HEK293 (cell line): ENCODE data around the gene LRRTM2.
A peak's percentile ranks its signal among the peaks of the same experiment; 100 is the strongest.

Experiments
- CTCF ChIA-PET: fragments of 350-600 bp; formaldehyde crosslinking; extraction: SDS; loops from one replicate; lab custom pipeline; 2021; ENCODE audit warnings: antibody characterized with exemption; lab: Yijun Ruan, JAX
- POLR2A ChIA-PET: fragments of 300-600 bp; formaldehyde crosslinking; extraction: SDS; loops from one replicate; lab custom pipeline; 2020; ENCODE audit warnings: antibody characterized with exemption, inconsistent platforms; lab: Yijun Ruan, JAX
- H3K27ac ChIP-seq: fragments of 200-500 bp; sonication (Bioruptor generic); 2 replicates; pipeline ENCODE4 v1.5.1; 2014; ENCODE audit warnings: low read depth, low read length, control low read depth, inconsistent platforms; ENCODE audit errors: extremely low read depth
- H3K36me3 ChIP-seq, 2 experiments: fragments of 200-500 bp in 1 of 2; sonication (Bioruptor generic) in 1 of 2; 1 replicate in 1 of 2; 2 replicates in 1 of 2; pipeline ENCODE4 v1.5.1; 2014 to 2017; ENCODE audit warnings: inconsistent platforms in 2 of 2, low read length in 2 of 2; ENCODE audit not compliant: control insufficient read depth in 2 of 2, insufficient read depth in 1 of 2
- H3K4me1 ChIP-seq: fragments of 200-500 bp; sonication (Bioruptor generic); 2 replicates; pipeline ENCODE4 v1.5.1; 2014; ENCODE audit warnings: mild to moderate bottlenecking, low read length, inconsistent platforms; ENCODE audit not compliant: control insufficient read depth, insufficient read depth
- H3K4me3 ChIP-seq: 2 replicates; pipeline ENCODE4 v1.5.1; 2011; ENCODE audit warnings: low read depth, mild to moderate bottlenecking, control low read depth, low read length, moderate library complexity
- H3K9me3 ChIP-seq: fragments of 200-500 bp; sonication (Bioruptor generic); 2 replicates; pipeline ENCODE4 v1.5.1; 2014; ENCODE audit warnings: low read depth, low read length, inconsistent platforms; ENCODE audit not compliant: control insufficient read depth, insufficient read depth
- BCL11A ChIP-seq: fragments of 450-650 bp; formaldehyde crosslinking; IDR thresholded peaks from 2 replicates; pipeline ENCODE4 v1.5.1; 2016; ENCODE audit warnings: low read depth, missing biosample characterization, missing genetic modification characterization
- ZBTB17 ChIP-seq: fragments of 450-650 bp; formaldehyde crosslinking; IDR thresholded peaks from 2 replicates; pipeline ENCODE4 v1.5.1; 2016; ENCODE audit warnings: missing biosample characterization, missing genetic modification characterization
- ZFP37 ChIP-seq: fragments of 450-650 bp; formaldehyde crosslinking; IDR thresholded peaks from 2 replicates; pipeline ENCODE4 v1.5.1; 2016; ENCODE audit warnings: missing biosample characterization, missing genetic modification characterization
- ZFP69B ChIP-seq: fragments of 450-650 bp; formaldehyde crosslinking; IDR thresholded peaks from 2 replicates; pipeline ENCODE4 v1.5.1; 2016; ENCODE audit warnings: missing biosample characterization, missing genetic modification characterization
- ZNF184 ChIP-seq: fragments of 450-650 bp; IDR thresholded peaks from 2 replicates; pipeline ENCODE4 v1.5.1; 2018; ENCODE audit warnings: missing biosample characterization, mild to moderate bottlenecking, missing genetic modification characterization
- ZNF19 ChIP-seq: fragments of 450-650 bp; formaldehyde crosslinking; IDR thresholded peaks from 2 replicates; pipeline ENCODE4; 2016; ENCODE audit warnings: missing biosample characterization, missing genetic modification characterization, low read depth
- ZNF202 ChIP-seq: fragments of 450-650 bp; formaldehyde crosslinking; IDR thresholded peaks from 2 replicates; pipeline ENCODE4 v1.5.1; 2016; ENCODE audit warnings: missing biosample characterization, missing genetic modification characterization, borderline replicate concordance
- ZNF221 ChIP-seq: fragments of 450-650 bp; formaldehyde crosslinking; IDR thresholded peaks from 2 replicates; pipeline ENCODE4 v1.5.1; 2017; ENCODE audit warnings: missing biosample characterization, missing genetic modification characterization, borderline replicate concordance
- ZNF311 ChIP-seq: fragments of 450-650 bp; formaldehyde crosslinking; IDR thresholded peaks from 2 replicates; pipeline ENCODE4 v1.5.1; 2017; ENCODE audit warnings: missing biosample characterization, missing genetic modification characterization, borderline replicate concordance
- ZNF335 ChIP-seq: fragments of 450-650 bp; formaldehyde crosslinking; conservative IDR thresholded peaks from 2 replicates; pipeline ENCODE4 v1.5.1; 2016; ENCODE audit warnings: missing biosample characterization, missing genetic modification characterization
- ZNF391 ChIP-seq: fragments of 450-650 bp; formaldehyde crosslinking; IDR thresholded peaks from 2 replicates; pipeline ENCODE4 v1.5.1; 2016; ENCODE audit warnings: low read depth, missing biosample characterization, missing genetic modification characterization, borderline replicate concordance
- ZNF600 ChIP-seq: fragments of 450-650 bp; formaldehyde crosslinking; IDR thresholded peaks from 2 replicates; pipeline ENCODE4 v1.5.1; 2016; ENCODE audit warnings: missing biosample characterization, missing genetic modification characterization
- ZNF610 ChIP-seq: fragments of 450-650 bp; formaldehyde crosslinking; IDR thresholded peaks from 2 replicates; pipeline ENCODE4 v1.5.1; 2016; ENCODE audit warnings: missing biosample characterization, missing genetic modification characterization, borderline replicate concordance
- ZNF624 ChIP-seq: fragments of 450-650 bp; formaldehyde crosslinking; IDR thresholded peaks from 2 replicates; pipeline ENCODE4 v1.5.1; 2017; ENCODE audit warnings: missing biosample characterization, missing genetic modification characterization
- ZNF629 ChIP-seq: fragments of 450-650 bp; formaldehyde crosslinking; IDR thresholded peaks from 2 replicates; pipeline ENCODE4 v1.5.1; 2017; ENCODE audit warnings: missing biosample characterization, missing genetic modification characterization
- ZNF677 ChIP-seq: fragments of 450-650 bp; IDR thresholded peaks from 2 replicates; pipeline ENCODE4 v1.5.0; 2018; ENCODE audit warnings: missing biosample characterization, mild to moderate bottlenecking, missing genetic modification characterization, moderate library complexity
- ZNF776 ChIP-seq: fragments of 450-650 bp; formaldehyde crosslinking; IDR thresholded peaks from 2 replicates; pipeline ENCODE4 v1.5.0; 2017; ENCODE audit warnings: missing biosample characterization, missing genetic modification characterization, borderline replicate concordance
- TF ChIP-seq, protein P1 (sequence below): fragments of 450-650 bp; formaldehyde crosslinking; IDR thresholded peaks from 2 replicates; pipeline ENCODE4 v1.5.1; 2017; ENCODE audit warnings: missing biosample characterization, missing genetic modification characterization
- TF ChIP-seq, protein P2 (sequence below): fragments of 450-650 bp; formaldehyde crosslinking; IDR thresholded peaks from 2 replicates; pipeline ENCODE4 v1.5.1; 2016; ENCODE audit warnings: missing biosample characterization, missing genetic modification characterization
- TF ChIP-seq, protein P3 (sequence below): fragments of 450-650 bp; formaldehyde crosslinking; IDR thresholded peaks from 2 replicates; pipeline ENCODE4 v1.5.1; 2017; ENCODE audit warnings: missing biosample characterization, mild to moderate bottlenecking, missing genetic modification characterization, moderate library complexity
- TF ChIP-seq, protein P4 (sequence below): fragments of 450-650 bp; IDR thresholded peaks from 2 replicates; pipeline ENCODE4 v1.5.1; 2018; ENCODE audit warnings: missing biosample characterization, mild to moderate bottlenecking, missing genetic modification characterization
- TF ChIP-seq, protein P5 (sequence below): fragments of 450-650 bp; formaldehyde crosslinking; IDR thresholded peaks from 2 replicates; pipeline ENCODE4 v1.5.1; 2016; ENCODE audit warnings: missing biosample characterization, missing genetic modification characterization
- TF ChIP-seq, protein P6 (sequence below): fragments of 450-650 bp; IDR thresholded peaks from 2 replicates; pipeline ENCODE4 v1.5.1; 2018; ENCODE audit warnings: missing biosample characterization, missing genetic modification characterization

Gene LRRTM2

DNA sequence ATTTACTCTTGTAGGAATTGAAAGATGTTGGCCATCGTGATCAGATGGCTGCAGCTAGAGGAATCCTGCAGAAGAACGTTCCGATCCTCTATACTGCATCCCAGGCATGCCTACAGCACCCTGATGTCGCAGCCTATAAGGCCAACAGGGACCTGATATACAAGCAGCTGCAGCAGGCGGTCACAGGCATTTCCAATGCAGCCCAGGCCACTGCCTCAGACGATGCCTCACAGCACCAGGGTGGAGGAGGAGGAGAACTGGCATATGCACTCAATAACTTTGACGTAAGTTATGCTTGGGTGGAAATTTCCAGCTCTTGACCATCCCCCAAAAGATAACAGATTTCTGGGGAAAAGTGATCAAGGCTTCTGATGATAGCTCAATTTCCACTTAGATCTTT is 50.6 kb downstream of the LRRTM2 start:
- POLR2A ChIA-PET: no interaction called here
- CTCF ChIA-PET: interaction anchor here (0.5 to 2.9 kb wide), 13 partner anchors 9 to 175 kb away, joined by 3 to 17 read pairs (median 5); no protein-coding TSS in a partner anchor
- H3K27ac ChIP-seq: no peak overlapping the region

DNA sequence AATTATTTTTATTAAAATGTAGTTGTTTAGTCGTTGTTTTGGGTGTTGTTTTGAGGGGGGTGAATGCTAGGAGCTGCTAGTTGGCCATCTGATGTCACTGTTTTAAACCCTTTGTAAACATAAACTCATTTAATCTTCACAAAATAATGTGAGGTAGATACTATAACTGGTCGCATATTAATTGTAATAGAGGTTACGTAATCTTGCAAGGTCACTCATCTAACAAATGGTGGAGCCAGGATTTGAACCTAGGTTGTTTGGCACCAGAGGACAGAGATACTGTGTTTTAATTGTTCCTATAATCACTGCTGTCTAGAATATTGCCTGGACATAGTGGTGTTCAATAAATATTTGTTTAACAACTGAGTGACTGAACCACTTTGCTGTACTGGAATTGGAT is 54.4 kb downstream of the LRRTM2 start:
- no peak for TF ChIP-seq ZNF624 (tag by site-specific recombination)
- TF ChIP-seq, protein P1, sequence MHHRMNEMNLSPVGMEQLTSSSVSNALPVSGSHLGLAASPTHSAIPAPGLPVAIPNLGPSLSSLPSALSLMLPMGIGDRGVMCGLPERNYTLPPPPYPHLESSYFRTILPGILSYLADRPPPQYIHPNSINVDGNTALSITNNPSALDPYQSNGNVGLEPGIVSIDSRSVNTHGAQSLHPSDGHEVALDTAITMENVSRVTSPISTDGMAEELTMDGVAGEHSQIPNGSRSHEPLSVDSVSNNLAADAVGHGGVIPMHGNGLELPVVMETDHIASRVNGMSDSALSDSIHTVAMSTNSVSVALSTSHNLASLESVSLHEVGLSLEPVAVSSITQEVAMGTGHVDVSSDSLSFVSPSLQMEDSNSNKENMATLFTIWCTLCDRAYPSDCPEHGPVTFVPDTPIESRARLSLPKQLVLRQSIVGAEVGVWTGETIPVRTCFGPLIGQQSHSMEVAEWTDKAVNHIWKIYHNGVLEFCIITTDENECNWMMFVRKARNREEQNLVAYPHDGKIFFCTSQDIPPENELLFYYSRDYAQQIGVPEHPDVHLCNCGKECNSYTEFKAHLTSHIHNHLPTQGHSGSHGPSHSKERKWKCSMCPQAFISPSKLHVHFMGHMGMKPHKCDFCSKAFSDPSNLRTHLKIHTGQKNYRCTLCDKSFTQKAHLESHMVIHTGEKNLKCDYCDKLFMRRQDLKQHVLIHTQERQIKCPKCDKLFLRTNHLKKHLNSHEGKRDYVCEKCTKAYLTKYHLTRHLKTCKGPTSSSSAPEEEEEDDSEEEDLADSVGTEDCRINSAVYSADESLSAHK: no peak
- TF ChIP-seq ZNF610: no peak
- TF ChIP-seq ZNF202: no peak
- TF ChIP-seq, protein P2, sequence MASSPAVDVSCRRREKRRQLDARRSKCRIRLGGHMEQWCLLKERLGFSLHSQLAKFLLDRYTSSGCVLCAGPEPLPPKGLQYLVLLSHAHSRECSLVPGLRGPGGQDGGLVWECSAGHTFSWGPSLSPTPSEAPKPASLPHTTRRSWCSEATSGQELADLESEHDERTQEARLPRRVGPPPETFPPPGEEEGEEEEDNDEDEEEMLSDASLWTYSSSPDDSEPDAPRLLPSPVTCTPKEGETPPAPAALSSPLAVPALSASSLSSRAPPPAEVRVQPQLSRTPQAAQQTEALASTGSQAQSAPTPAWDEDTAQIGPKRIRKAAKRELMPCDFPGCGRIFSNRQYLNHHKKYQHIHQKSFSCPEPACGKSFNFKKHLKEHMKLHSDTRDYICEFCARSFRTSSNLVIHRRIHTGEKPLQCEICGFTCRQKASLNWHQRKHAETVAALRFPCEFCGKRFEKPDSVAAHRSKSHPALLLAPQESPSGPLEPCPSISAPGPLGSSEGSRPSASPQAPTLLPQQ (tag by site-specific recombination): no peak
- no peak for TF ChIP-seq BCL11A
- TF ChIP-seq, protein P3, sequence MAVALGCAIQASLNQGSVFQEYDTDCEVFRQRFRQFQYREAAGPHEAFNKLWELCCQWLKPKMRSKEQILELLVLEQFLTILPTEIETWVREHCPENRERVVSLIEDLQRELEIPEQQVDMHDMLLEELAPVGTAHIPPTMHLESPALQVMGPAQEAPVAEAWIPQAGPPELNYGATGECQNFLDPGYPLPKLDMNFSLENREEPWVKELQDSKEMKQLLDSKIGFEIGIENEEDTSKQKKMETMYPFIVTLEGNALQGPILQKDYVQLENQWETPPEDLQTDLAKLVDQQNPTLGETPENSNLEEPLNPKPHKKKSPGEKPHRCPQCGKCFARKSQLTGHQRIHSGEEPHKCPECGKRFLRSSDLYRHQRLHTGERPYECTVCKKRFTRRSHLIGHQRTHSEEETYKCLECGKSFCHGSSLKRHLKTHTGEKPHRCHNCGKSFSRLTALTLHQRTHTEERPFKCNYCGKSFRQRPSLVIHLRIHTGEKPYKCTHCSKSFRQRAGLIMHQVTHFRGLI (tag by site-specific recombination): no peak
- Histone ChIP-seq H3K27ac (no peak overlapping the region), H3K4me3 (no peak overlapping the region), H3K9me3 (no peaks in the 10 kb centered on the region), H3K36me3 (peaks cover 7 to 24% of the 10 kb centered on the region in 2 experiments; a peak in 2 of 3 replicates), H3K4me1 (peaks cover 12% of the 10 kb centered on the region)
- CTCF ChIA-PET: interaction anchor here (0.6 to 0.7 kb wide), 2 partner anchors 51 to 128 kb away, joined by 3 to 4 read pairs; no protein-coding TSS in a partner anchor
- POLR2A ChIA-PET: no interaction called here

More for the DNA sequence above, 50.6 kb downstream of the LRRTM2 start:
- Histone ChIP-seq H3K4me3 (no peak overlapping the region), H3K36me3 (peaks cover 15 to 41% of the 10 kb centered on the region in 2 experiments)
- no peak for TF ChIP-seq ZNF184 (tag by site-specific recombination)
- TF ChIP-seq ZNF629 (tag by site-specific recombination): peak; percentile 49; the same call in 1 of the 2 replicates
- no peak for TF ChIP-seq ZNF311 (tag by site-specific recombination)
- no peak for TF ChIP-seq ZNF600 (tag by site-specific recombination)
- TF ChIP-seq ZNF221 (tag by site-specific recombination): no peak
- TF ChIP-seq, protein P4, sequence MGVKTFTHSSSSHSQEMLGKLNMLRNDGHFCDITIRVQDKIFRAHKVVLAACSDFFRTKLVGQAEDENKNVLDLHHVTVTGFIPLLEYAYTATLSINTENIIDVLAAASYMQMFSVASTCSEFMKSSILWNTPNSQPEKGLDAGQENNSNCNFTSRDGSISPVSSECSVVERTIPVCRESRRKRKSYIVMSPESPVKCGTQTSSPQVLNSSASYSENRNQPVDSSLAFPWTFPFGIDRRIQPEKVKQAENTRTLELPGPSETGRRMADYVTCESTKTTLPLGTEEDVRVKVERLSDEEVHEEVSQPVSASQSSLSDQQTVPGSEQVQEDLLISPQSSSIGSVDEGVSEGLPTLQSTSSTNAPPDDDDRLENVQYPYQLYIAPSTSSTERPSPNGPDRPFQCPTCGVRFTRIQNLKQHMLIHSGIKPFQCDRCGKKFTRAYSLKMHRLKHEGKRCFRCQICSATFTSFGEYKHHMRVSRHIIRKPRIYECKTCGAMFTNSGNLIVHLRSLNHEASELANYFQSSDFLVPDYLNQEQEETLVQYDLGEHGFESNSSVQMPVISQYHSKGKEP (tag by site-specific recombination): peak; percentile 83; the same call in 1 of the 2 replicates
- TF ChIP-seq ZNF677 (tag by site-specific recombination): no peak
- no peak for TF ChIP-seq ZNF776 (tag by site-specific recombination)
- TF ChIP-seq, protein P5, sequence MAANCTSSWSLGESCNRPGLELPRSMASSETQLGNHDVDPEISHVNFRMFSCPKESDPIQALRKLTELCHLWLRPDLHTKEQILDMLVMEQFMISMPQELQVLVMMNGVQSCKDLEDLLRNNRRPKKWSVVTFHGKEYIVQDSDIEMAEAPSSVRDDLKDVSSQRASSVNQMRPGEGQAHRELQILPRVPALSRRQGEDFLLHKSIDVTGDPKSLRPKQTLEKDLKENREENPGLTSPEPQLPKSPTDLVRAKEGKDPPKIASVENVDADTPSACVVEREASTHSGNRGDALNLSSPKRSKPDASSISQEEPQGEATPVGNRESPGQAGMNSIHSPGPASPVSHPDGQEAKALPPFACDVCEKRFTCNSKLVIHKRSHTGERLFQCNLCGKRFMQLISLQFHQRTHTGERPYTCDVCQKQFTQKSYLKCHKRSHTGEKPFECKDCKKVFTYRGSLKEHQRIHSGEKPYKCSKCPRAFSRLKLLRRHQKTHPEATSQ: no peak
- peak; percentile 82; the same call in 1 of the 2 replicates for TF ChIP-seq ZFP37 (tag by site-specific recombination)
- no peak for TF ChIP-seq ZNF19
- no peak for TF ChIP-seq ZFP69B
- no peak for TF ChIP-seq ZNF391 (tag by site-specific recombination)
- no peak for TF ChIP-seq ZNF610
- TF ChIP-seq, protein P6, sequence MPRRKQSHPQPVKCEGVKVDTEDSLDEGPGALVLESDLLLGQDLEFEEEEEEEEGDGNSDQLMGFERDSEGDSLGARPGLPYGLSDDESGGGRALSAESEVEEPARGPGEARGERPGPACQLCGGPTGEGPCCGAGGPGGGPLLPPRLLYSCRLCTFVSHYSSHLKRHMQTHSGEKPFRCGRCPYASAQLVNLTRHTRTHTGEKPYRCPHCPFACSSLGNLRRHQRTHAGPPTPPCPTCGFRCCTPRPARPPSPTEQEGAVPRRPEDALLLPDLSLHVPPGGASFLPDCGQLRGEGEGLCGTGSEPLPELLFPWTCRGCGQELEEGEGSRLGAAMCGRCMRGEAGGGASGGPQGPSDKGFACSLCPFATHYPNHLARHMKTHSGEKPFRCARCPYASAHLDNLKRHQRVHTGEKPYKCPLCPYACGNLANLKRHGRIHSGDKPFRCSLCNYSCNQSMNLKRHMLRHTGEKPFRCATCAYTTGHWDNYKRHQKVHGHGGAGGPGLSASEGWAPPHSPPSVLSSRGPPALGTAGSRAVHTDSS (tag by site-specific recombination): no peak
- TF ChIP-seq ZNF335 (tag by site-specific recombination): peak; percentile 33; the same call in 1 of the 2 replicates
- TF ChIP-seq ZBTB17 (tag by site-specific recombination): peak; percentile 67; the same call in 1 of the 2 replicates
- TF ChIP-seq, all 188 proteins: peak for 5
- Histone ChIP-seq H3K9me3 (no peaks in the 10 kb centered on the region), H3K4me1 (peaks cover 12% of the 10 kb centered on the region)
